Measurements from ENCODE around the gene RABL6.
"Not testable (repeated sequence)": the region's sequence is repeated elsewhere in the genome, so short reads cannot be mapped to it uniquely, and the experiment has no call there.

RABL6 gene

GRCh38 chr9:136796775-136797347, 10.9 kb upstream of the RABL6 start:
- not testable (repeated sequence) for FAIRE-seq

- FAIRE-seq: no peak
Measured at GRCh38 chr9:136798708-136799078, 9.1 kb upstream of the RABL6 start.

DNA sequence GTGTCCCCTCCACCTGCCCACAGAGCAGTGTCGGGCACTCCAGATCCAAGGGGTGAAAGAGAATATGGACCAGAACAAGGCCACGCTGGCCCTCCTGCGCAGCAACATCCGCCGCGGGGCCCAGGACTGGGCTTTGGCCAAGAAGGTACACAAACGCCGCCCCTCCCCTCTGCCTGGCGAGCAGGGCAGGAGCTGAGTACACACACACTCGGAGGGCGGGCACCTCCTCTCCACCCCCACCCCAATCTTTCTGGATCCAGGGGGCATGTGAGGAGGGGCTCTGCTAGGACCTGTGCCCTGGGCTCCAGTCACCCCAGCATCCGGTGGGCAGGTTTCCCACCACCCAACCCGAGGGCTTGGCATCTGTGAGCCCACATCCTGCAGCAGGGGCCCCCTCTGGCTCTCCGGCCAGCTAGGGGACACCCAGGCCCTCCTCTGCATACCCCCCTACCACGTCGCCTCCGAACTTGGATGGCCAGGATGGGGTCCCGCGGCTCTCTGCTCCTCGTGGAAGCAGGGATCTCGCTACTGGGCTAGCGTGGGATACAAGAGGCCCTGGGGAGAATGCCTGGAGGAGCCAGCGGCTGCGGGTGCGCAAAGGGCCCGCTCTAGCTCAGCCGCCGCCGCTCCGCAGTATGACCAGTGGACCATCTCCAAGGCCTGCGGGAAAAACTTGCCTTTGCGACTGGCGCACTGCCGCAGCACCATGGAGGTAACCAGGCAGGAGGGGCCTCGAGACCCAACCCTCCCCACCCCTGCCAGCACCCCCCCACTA, 8.5 kb upstream of the RABL6 start:
- FAIRE-seq: no peak

GRCh38 chr9:136799854-136800657, 7.7 kb upstream of the RABL6 start:
- FAIRE-seq: no peak

DNA sequence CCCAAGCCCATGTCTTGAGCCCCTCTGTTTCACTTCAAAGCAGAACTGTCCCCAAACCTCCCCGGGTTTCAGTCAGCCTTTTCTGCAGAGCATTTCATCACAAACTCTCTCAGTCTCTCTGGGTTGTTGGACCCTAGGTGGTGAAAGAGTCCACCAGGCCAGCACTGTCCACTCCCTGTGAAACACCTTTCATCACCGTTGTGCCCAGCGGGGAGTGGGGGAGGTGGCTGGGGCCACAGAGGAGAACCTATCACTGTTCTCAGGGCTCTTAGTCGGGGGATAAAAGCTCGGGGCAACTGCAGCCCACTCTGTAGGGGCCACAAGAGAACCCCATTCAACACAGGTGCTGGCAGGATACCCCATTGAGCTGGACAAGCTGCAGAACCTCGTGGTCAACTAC, 5.4 kb upstream of the RABL6 start:
- no peak for FAIRE-seq

GRCh38 chr9:136803009-136803550, 4.7 kb upstream of the RABL6 start:
- FAIRE-seq: not testable (repeated sequence)

- FAIRE-seq: no peak
Measured at GRCh38 chr9:136803551-136804508, 3.9 kb upstream of the RABL6 start.

GRCh38 chr9:136804509-136805206, 3.1 kb upstream of the RABL6 start:
- no peak for FAIRE-seq

GRCh38 chr9:136805207-136805740, 2.5 kb upstream of the RABL6 start:
- no peak for FAIRE-seq

- no peak for FAIRE-seq
Measured at GRCh38 chr9:136806067-136806466, 1.7 kb upstream of the RABL6 start.

GRCh38 chr9:136806631-136807201, 1.0 kb upstream of the RABL6 start:
- FAIRE-seq: no peak

DNA sequence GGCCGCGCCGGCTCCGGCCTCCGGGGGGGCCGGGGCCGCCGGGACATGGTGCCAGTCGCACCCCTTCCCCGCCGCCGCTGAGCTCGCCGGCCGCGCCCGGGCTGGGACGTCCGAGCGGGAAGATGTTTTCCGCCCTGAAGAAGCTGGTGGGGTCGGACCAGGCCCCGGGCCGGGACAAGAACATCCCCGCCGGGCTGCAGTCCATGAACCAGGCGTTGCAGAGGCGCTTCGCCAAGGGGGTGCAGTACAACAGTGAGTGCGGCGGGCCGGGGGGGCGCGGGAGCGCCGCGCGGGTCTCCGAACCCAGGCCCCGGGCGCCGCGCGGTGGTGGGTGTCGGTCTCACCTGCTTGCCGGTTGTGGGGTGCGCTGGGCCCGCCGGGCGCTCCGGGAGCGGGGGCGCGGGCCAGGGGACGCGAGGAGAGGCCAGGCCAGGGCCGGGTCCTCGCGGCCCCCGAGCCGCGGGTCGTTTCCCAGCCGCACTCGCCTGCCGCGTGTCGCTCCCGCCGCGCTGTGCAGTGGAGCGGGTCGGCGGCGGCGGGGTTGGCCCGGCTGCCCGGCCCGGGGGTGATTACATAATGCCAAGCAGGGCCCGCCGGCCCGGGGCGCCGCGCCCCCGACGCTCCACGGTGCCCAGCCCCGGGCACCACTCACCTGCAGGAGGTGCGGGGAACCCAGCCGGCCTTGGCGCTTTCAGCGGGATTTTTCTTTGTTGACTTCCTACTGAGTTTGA, 492 bp downstream of the RABL6 start:
- no peak for FAIRE-seq

GRCh38 chr9:136808806-136809158, 1.0 kb downstream of the RABL6 start:
- no peak for FAIRE-seq

DNA sequence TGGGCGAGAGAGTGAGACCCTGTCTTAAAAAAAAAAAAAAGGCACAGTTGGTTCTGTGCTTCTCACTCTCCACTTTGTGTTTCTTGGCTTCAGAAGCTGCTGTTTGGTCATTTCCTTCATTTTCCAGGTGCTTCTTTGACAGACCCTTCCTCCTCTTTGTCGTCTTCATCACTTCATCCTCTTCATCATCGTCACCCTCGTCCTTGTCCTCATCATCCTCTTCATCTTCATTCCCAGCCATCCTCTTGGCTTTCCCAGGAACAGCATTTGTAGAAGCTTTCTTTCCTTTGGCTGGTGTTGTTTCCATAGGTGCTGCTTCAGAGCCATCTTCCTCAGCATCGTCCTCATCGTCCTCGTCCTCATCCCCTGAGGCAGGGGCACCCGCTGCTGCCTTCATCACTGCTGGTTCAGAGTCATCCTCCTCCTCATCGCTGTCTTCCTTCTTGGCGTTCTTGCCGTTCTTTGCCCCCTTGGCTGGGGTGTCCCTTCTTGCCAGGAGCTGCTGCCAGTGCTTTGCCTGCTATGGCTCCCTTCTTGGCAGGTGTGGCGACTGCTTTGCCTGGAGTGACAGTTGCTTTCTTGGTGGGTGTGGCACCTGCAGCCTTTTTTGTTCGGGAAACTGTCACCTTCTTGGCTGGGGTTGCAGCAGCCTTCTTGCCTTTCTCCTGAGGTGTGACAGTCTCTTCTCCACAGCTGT, 7.1 kb downstream of the RABL6 start:
- no peak for FAIRE-seq

GRCh38 chr9:136815422-136815782, 7.7 kb downstream of the RABL6 start:
- no peak for FAIRE-seq

DNA sequence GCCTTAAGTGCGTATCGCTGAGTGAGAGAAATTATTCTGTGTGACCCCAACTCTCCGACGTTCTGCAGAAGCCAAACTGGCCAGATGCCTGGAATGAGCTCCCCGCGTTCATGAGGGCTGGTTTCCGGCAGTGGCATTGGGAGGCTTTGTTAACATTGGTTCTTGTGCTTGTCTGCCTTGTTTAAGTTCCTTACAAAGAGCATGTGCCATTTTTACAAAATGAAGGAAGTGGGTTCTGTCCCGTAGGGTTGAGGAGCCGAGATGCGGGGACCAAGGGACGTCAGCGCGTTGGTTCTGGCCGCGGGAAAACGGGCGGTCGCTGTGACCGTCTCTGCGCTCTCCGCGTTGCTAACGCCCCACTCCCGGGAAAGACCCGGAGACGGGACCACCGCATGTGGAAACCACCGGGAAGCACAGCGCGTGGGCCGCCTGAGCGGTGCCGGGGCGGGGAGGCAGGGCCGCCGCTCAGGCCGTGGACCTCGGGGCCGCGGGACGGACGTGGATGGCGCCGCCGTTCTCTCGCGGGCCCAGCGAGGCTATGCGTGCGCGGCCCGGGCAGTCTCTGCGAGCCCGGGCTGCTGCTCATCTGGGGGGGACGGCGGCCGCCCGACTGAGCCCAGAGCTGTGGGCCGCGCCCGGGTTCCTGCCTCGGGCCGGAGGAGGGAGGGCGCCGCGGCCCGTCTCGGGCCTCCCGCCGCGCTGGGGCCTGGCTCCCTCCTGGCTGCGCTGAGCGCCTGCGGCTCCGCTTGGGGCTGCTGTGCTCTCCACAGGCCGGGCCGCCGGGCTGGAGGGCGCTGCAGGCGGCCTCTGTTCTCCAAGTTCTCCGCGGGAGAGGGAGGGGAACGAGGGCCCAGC, 13.4 kb downstream of the RABL6 start:
- FAIRE-seq: no peak

DNA sequence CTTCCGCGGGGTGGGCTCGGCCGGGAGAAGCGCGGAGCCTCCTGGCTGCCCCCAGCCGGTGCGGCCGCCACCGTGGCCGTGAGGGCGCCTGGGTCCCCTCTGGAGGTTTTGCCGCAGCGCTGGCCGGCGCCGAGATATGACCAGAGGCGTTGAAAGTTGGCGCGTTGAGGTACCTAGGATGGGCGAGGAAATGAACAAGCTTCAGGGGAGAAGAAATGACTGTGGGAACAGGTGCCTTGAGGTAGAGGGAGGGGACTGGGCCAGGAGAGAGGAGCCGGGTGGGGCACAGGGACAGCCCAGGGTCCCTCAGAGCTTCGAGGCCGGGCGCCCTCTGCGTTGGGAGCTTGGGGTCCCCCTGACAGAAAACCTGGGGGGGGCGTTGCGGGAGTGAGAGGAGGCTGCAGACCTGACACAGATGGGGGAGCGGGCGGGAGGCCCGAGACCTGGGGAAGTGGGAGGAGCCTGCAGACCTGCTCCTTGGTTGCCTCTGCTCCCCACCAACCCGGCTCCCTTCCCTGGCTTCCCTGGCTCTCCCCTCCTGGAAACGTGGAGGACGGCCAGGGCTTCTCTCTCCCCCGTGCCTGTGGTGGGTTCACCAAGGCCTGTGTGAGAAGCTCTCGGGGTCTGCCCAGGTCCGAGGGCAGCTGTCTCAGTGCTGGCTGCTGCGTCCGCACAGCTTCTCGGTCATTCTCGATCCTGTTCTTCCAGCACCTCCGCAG, 14.2 kb downstream of the RABL6 start:
- FAIRE-seq: no peak
